Astrocyte of the spinal cord (primary cell): ENCODE measurements around the gene EPB41L4A.

Experiments used
- DNase-seq: peaks from one replicate; pipeline ENCODE4 v3.0.0; 2011; ENCODE audit warnings: low read depth, low spot score
- H3K4me3 ChIP-seq: 2 replicates; pipeline ENCODE4 v1.5.1; 2011; ENCODE audit warnings: low read depth, mild to moderate bottlenecking, low read length, moderate library complexity
- in situ Hi-C: cut with HindIII; loops from 2 replicates; pipeline ENCODE4 v1.10.0; 2017; ENCODE audit warnings: low sequenced_read_pairs
- TF ChIP-seq, protein P1 (sequence below): IDR thresholded peaks from 2 replicates; pipeline ENCODE4 v1.5.1; 2012; ENCODE audit warnings: low read depth, mild to moderate bottlenecking, low read length, inconsistent platforms

The EPB41L4A gene

DNA sequence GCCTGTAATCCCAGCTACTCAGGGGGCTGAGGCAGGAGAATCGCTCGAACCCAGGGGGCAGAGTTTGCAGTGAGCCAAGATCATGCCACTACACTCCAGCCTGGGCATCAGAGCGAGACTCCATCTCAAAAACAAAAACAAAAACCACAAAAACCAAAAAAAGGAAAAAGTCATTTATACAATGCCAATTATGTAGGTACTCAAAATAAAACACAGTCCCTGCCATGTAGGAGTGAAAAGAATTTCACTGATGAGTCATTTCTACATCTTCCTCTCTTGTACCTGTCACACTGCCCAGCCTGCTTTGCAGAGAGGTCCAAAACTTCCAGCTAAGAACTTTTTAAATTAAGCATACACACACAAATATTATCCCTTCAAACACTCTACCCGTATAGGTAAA lies 215.8 kb downstream of the EPB41L4A start:
- TF ChIP-seq, protein P1, sequence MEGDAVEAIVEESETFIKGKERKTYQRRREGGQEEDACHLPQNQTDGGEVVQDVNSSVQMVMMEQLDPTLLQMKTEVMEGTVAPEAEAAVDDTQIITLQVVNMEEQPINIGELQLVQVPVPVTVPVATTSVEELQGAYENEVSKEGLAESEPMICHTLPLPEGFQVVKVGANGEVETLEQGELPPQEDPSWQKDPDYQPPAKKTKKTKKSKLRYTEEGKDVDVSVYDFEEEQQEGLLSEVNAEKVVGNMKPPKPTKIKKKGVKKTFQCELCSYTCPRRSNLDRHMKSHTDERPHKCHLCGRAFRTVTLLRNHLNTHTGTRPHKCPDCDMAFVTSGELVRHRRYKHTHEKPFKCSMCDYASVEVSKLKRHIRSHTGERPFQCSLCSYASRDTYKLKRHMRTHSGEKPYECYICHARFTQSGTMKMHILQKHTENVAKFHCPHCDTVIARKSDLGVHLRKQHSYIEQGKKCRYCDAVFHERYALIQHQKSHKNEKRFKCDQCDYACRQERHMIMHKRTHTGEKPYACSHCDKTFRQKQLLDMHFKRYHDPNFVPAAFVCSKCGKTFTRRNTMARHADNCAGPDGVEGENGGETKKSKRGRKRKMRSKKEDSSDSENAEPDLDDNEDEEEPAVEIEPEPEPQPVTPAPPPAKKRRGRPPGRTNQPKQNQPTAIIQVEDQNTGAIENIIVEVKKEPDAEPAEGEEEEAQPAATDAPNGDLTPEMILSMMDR, result no peak
- no peak for DNase-seq
- no peak overlapping the region for H3K4me3 ChIP-seq
- in situ Hi-C loops, result no loop called here

DNA sequence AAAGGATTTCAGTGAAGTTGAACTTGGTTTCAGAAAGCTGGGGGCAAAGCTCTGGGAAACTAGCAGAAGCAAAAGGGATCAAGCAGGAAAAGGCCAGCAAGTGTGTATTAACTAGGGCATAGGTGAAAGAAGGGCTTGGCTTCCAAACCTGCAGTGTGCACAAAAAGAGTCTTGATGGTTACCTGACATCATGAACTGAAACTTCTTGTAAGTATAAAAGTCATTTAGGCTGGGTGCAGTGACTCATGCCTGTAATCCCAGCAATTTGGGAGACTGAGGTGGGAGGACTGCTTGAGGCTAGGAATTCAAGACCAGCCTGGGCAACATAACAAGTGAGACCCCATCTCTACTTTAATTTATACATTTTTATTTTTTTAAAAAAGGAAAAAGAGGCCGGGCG lies 216.4 kb downstream of the EPB41L4A start:
- no peak for DNase-seq
- in situ Hi-C loops, result no loop called here
- H3K4me3 ChIP-seq, result no peak overlapping the region
- TF ChIP-seq, protein P1, result no peak

- H3K4me3 ChIP-seq, result no peak overlapping the region
- DNase-seq, result no peak
- in situ Hi-C loops, result no loop called here
- TF ChIP-seq, protein P1, result no peak
Measured at GRCh38 chr5:112201141-112201540, 217.9 kb downstream of the EPB41L4A start.

DNA sequence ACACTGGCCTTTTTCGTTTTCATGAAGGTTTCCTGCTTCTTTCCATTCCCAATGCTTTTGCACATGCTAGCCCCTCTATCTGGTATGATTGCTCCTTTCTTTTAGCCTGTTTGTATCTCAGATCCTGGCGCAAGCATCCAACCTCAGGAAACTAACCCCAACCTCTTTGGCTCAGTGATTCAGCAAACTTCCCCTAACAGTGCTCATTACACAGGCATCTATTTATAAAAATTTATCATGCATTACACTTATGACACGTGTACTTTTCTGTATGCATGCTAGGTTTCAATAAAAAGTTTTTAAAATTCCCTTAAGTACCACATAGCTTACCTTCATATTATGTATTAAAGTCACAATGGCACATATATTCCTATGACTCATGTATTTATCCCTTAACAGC lies 218.9 kb downstream of the EPB41L4A start:
- TF ChIP-seq, protein P1, result no peak
- in situ Hi-C loops, result no loop called here
- no peak overlapping the region for H3K4me3 ChIP-seq
- DNase-seq, result no peak

DNA sequence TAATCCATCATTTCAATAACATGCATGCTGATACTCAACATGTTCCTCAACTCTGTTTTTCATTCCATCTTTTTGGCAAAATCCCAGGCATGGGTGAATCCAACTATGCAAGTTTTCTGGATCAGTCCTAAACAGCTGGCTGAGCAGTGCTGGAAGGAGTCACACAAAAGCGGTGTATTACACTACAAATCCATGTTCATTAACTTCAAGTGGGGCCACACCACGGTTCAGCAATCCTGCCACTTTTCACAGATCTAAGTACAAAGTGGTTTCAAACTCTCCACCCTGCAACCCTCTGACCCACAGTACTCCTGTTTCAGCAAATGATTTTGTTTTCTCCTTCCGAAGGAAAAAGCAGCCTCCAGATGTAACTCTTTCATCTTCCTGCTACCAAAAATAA lies 222.5 kb downstream of the EPB41L4A start:
- no peak for DNase-seq
- in situ Hi-C loops, result no loop called here
- no peak overlapping the region for H3K4me3 ChIP-seq
- TF ChIP-seq, protein P1, result no peak

DNA sequence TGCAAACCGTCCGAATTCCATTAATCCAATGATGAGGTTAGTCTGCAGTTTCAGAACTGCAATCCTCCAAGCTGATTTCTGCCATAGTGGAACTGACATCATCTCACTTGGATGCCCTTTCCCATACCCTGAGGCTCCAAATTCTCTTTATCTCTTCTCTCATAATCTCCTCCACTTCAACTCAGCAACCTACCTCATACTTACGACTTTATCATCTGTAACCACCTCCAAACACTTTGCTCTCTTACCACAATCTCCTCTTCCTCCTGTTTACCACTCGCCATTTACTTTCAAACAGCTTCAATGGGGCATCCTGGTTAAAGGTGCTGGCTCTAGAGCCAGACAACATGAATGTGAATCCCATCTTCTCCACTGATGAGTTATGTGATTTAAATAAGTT lies 223.2 kb downstream of the EPB41L4A start:
- in situ Hi-C loops, result no loop called here

More for the DNA sequence above, 223.2 kb downstream of the EPB41L4A start:
- no peak overlapping the region for H3K4me3 ChIP-seq
- TF ChIP-seq, protein P1, result no peak
- no peak for DNase-seq
